Left lung (tissue), 10 donors: Measurements from ENCODE around the gene N4BP3. TPM values are rescaled to one million over a fixed set of nuclear protein-coding genes. Genes with fewer than 3 reads are reported as not detected.

Source experiments
- ATAC-seq: fragments of 200-7000 bp; cut with Tn5 transposase; one replicate; pipeline ENCODE4 v1.9.1; 2020; ENCODE audit warnings: moderate library complexity
- DNase-seq, 4 donors: peaks; one replicate each; pipeline ENCODE4 v3.0.0-alpha.2; 2013 to 2020
- H3K27ac ChIP-seq, 2 donors: fragments of 200-600 bp; sonication (generic) in 1 of 2; one replicate each; pipeline versions ENCODE4 v1.5.0 to v1.8.0; 2020 to 2021
- H3K27me3 ChIP-seq, 2 donors: fragments of 200-600 bp; sonication (generic) in 1 of 2; one replicate each; pipeline versions ENCODE4 v1.5.0 to v1.8.0; 2020 to 2021
- H3K36me3 ChIP-seq, 2 donors: fragments of 200-600 bp; sonication (generic) in 1 of 2; one replicate each; pipeline versions ENCODE4 v1.5.0 to v1.8.0; 2020 to 2021
- H3K4me1 ChIP-seq, 2 donors: fragments of 200-600 bp; one replicate each; pipeline ENCODE4 v1.8.0; 2021
- H3K4me3 ChIP-seq, 2 donors: fragments of 200-600 bp; sonication (generic) in 1 of 2; one replicate each; pipeline versions ENCODE4 v1.5.0 to v1.8.0; 2020 to 2021; ENCODE audit warnings: mild to moderate bottlenecking in 1 of 2
- H3K9me3 ChIP-seq, 2 donors: fragments of 200-600 bp; sonication (generic) in 1 of 2; one replicate each; pipeline versions ENCODE4 v1.5.0 to v1.8.0; 2020 to 2021
- intact Hi-C, 2 donors: fragments of 100-400 bp; cut with DNase I; formaldehyde crosslinking; loops; one replicate each; pipeline versions ENCODE4 v1.11.2 to v1.14.2; 2022
- polyA plus RNA-seq, 6 donors: library from polyadenylated mRNA; unstranded; fragments of 120-200 nt; gene quantifications; one replicate each; pipeline ENCODE4 v1.2.1, GENCODE V29; 2013; ENCODE audit not compliant: insufficient read length in 6 of 6
- total RNA-seq, 2 donors: library from RNA; stranded (reverse); fragmentation: NEBNext Ultra II Directional; extraction: Animal tissue kit (Norgen Biotek cat#: 25700); gene quantifications; one replicate each; pipeline ENCODE4 v1.2.1, GENCODE V29; 2021
- TF ChIP-seq, protein P1 (sequence below), 2 donors: fragments of 200-600 bp; sonication (generic) in 1 of 2; IDR thresholded peaks; one replicate each; pipeline versions ENCODE4 v1.5.0 to v1.8.0; 2021; ENCODE audit warnings: antibody characterized with exemption in 2 of 2
- donor health status: DM: no; HTN: yes; CAD: no.
- donor health status: DM: no; HTN: no; CAD: no.

Gene N4BP3
- total and polyA plus RNA-seq, 8 donors, result 3.6 to 20.4 (median 15.4) TPM

- no peak for ATAC-seq
- Histone ChIP-seq H3K4me1 (no peaks in the 10 kb centered on the region), H3K27me3 (peaks cover 0 to 9% of the 10 kb centered on the region in 2 donors), H3K4me3 (no peak overlapping the region), H3K27ac (no peak overlapping the region), H3K9me3 (no peaks in the 10 kb centered on the region), H3K36me3 (no peaks in the 10 kb centered on the region)
- intact Hi-C loops, result no loop called here
- TF ChIP-seq, protein P1, sequence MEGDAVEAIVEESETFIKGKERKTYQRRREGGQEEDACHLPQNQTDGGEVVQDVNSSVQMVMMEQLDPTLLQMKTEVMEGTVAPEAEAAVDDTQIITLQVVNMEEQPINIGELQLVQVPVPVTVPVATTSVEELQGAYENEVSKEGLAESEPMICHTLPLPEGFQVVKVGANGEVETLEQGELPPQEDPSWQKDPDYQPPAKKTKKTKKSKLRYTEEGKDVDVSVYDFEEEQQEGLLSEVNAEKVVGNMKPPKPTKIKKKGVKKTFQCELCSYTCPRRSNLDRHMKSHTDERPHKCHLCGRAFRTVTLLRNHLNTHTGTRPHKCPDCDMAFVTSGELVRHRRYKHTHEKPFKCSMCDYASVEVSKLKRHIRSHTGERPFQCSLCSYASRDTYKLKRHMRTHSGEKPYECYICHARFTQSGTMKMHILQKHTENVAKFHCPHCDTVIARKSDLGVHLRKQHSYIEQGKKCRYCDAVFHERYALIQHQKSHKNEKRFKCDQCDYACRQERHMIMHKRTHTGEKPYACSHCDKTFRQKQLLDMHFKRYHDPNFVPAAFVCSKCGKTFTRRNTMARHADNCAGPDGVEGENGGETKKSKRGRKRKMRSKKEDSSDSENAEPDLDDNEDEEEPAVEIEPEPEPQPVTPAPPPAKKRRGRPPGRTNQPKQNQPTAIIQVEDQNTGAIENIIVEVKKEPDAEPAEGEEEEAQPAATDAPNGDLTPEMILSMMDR (IDR thresholded peaks at IDR 0.05), result no peak
- DNase-seq, result no peak
Measured at GRCh38 chr5:178170455-178170854, 57.1 kb downstream of the N4BP3 start.

GRCh38 chr5:178174456-178174855 is 61.1 kb downstream of the N4BP3 start:
- Histone ChIP-seq H3K27ac (no peak overlapping the region), H3K36me3 (no peaks in the 10 kb centered on the region), H3K4me3 (no peak overlapping the region), H3K27me3 (no peaks in the 10 kb centered on the region), H3K4me1 (no peaks in the 10 kb centered on the region), H3K9me3 (no peaks in the 10 kb centered on the region)
- ATAC-seq (no peak), DNase-seq (peak in 2 of 4 donors; percentile 23 to 69)
- intact Hi-C loops, result no loop called here
- TF ChIP-seq, protein P1 (IDR thresholded peaks at IDR 0.05), result no peak

Other genes starting within 250 kb of the N4BP3 start
- gene PROP1, start 117.3 kb upstream of the N4BP3 start, total RNA-seq, result not detected
- not detected for gene PROP1, start 117.3 kb upstream of the N4BP3 start, polyA plus RNA-seq
- gene RMND5B, start 17.5 kb downstream of the N4BP3 start, total RNA-seq, result 10 to 100 TPM; 30.8 to 41.5 TPM
- gene RMND5B, start 17.5 kb downstream of the N4BP3 start, polyA plus RNA-seq, result 10 to 100 TPM; 28.9 to 31.2 (median 29.9) TPM
- 100 to 1,000 TPM in 1 of 2 donors, 10 to 100 TPM in 1; 65.0 to 105 TPM for gene NHP2, start 40.4 kb downstream of the N4BP3 start, total RNA-seq
- 100 to 1,000 TPM in 2 of 6 donors, 10 to 100 TPM in 4; 85.6 to 116 (median 97.5) TPM for gene NHP2, start 40.4 kb downstream of the N4BP3 start, polyA plus RNA-seq
- gene GMCL2, start 73.8 kb downstream of the N4BP3 start, total RNA-seq, result not detected
- gene GMCL2, start 73.8 kb downstream of the N4BP3 start, polyA plus RNA-seq, result under 1 TPM in 1 of 6 donors, not detected in 5; 0.06 TPM
- 100 to 1,000 TPM; 126 to 178 TPM for gene HNRNPAB, start 91.0 kb downstream of the N4BP3 start, total RNA-seq
- gene HNRNPAB, start 91.0 kb downstream of the N4BP3 start, polyA plus RNA-seq, result 100 to 1,000 TPM; 113 to 171 (median 127) TPM
- 10 to 100 TPM; 71.9 to 87.9 TPM for gene PHYKPL, start 119.3 kb downstream of the N4BP3 start, total RNA-seq
- gene PHYKPL, start 119.3 kb downstream of the N4BP3 start, polyA plus RNA-seq, result 100 to 1,000 TPM; 108 to 155 (median 142) TPM